ENCODE measurements around the gene CPLX1. TPM values are rescaled to one million over a fixed set of nuclear protein-coding genes. Genes with fewer than 3 reads are reported as not detected.

Gene CPLX1
- total RNA-seq, 1 donor = not detected

DNA sequence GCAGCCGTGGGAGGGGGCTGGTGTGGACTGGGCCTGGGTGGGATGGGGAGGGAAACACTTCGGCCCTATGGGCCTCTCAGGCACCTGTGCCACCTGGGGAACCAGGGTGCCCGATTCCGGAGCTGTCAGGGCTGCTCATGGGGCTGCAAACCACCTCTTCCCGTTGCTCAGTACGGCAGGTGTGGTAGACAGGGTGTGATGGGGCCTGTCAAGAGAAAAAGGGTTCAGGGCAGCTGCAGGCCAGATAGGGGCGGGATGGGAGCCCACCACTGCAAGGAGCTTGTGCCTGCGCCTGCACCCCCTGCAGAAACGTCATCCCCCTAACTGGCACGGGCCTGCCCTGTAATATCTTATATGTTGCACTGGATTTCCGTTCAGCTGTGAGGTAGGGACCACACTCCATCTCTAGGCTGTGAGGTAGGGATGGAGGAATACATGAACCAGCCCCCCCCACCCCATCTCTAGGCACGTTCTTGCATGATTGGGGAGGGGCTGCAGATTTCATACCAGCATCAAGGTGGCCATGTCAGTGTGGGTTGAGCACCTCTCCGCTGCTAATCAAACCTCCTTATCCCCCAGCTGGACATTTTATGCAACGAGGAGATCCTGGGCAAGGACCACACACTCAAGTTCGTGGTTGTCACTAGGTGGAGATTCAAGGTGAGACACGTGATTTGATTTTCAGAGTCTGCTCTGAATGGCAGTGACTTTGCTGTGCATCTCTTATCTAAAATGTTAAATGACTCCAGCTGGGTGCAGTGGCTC, 61.3 kb downstream of the CPLX1 start:
- Histone ChIP-seq H3K4me1 (ENCODE audit: insufficient read depth, low read length) (peaks cover 13% of the 10 kb centered on the region), H2AFZ (ENCODE audit: low read length) (no peak overlapping the region), H3K27ac (ENCODE audit: low read depth, low read length) (no peak overlapping the region), H3K79me2 (ENCODE audit: insufficient read depth, low read length) (peaks cover 35% of the 10 kb centered on the region), H4K20me1 (ENCODE audit: insufficient read depth, low read length) (peaks cover 74% of the 10 kb centered on the region), H3K27me3 (ENCODE audit: insufficient read depth, low read length) (no peaks in the 10 kb centered on the region), H3K9me3 (ENCODE audit: low read depth, low read length) (no peaks in the 10 kb centered on the region), H3K4me3 (ENCODE audit: insufficient read depth, low read length) (no peak overlapping the region), H3K4me2 (ENCODE audit: insufficient read depth, low read length) (no peak overlapping the region), H3K36me3 (ENCODE audit: insufficient read depth, low read length) (peaks cover 67% of the 10 kb centered on the region)
- TF ChIP-seq, protein P1, sequence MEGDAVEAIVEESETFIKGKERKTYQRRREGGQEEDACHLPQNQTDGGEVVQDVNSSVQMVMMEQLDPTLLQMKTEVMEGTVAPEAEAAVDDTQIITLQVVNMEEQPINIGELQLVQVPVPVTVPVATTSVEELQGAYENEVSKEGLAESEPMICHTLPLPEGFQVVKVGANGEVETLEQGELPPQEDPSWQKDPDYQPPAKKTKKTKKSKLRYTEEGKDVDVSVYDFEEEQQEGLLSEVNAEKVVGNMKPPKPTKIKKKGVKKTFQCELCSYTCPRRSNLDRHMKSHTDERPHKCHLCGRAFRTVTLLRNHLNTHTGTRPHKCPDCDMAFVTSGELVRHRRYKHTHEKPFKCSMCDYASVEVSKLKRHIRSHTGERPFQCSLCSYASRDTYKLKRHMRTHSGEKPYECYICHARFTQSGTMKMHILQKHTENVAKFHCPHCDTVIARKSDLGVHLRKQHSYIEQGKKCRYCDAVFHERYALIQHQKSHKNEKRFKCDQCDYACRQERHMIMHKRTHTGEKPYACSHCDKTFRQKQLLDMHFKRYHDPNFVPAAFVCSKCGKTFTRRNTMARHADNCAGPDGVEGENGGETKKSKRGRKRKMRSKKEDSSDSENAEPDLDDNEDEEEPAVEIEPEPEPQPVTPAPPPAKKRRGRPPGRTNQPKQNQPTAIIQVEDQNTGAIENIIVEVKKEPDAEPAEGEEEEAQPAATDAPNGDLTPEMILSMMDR (IDR thresholded peaks at IDR 0.05; ENCODE audit: extremely low read depth, low read depth, low read length) = no peak
- peak; percentile 62 for DNase-seq (ENCODE audit: insufficient read length, low spot score, missing footprints)

DNA sequence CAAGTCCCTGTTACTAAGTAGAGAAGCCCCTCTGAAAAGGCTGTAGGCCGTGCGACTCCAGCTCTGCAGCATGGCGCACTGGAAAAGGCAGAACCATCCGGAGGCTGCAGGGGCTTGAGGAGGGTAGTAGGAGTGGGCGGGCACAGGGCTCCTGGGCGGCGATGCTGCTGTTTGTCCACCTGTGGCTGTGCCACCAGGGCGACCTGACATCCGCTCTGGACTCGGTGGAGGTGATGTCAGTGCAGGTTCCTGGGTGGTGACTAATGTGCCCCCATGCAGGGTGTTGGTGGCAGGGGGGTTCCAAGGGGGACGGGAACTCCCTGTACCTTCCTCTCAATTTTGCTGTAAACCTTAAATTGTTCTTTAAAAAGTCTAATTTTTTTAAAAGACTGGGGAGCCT, 62.0 kb downstream of the CPLX1 start:
- Histone ChIP-seq H3K4me3 (ENCODE audit: insufficient read depth, low read length) (no peak overlapping the region), H3K4me1 (ENCODE audit: insufficient read depth, low read length) (peaks cover 13% of the 10 kb centered on the region), H3K36me3 (ENCODE audit: insufficient read depth, low read length) (peaks cover 60% of the 10 kb centered on the region), H3K27ac (ENCODE audit: low read depth, low read length) (no peak overlapping the region), H3K79me2 (ENCODE audit: insufficient read depth, low read length) (peaks cover 28% of the 10 kb centered on the region), H2AFZ (ENCODE audit: low read length) (no peak overlapping the region), H3K27me3 (ENCODE audit: insufficient read depth, low read length) (no peaks in the 10 kb centered on the region), H4K20me1 (ENCODE audit: insufficient read depth, low read length) (peaks cover 68% of the 10 kb centered on the region), H3K9me3 (ENCODE audit: low read depth, low read length) (no peaks in the 10 kb centered on the region), H3K4me2 (ENCODE audit: insufficient read depth, low read length) (no peak overlapping the region)
- peak; percentile 43 for DNase-seq (ENCODE audit: insufficient read length, low spot score, missing footprints)
- TF ChIP-seq, protein P1 (IDR thresholded peaks at IDR 0.05; ENCODE audit: extremely low read depth, low read depth, low read length) = no peak

DNA sequence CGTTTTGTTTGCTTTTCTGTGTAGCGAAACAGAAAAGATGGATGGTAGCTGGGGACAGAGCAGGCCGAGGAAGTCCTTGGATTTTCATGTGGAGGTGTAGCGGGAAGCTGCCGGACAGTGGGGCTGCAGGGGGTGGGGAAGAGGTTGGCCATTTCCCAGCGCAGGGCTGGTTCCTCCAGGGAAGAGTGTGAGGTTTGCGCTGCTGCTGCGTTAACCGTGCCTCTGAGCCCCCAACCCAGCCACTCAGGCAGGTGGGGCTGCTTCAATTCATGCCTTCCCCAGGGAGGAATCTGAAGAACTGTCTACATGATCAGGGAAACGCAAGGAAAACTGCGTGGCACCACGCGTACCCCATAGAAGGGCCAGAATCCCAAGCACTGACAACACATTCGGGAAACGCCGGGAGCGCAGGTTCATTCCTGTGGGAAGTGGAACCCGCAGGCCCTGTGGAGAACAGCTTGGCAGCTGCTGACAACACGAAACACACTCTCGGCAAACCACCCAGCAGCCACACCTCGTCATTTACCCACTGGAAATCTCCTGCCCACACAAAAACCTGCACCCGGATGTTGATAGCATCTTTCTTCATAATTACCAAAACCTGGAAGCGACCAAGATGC, 62.6 kb downstream of the CPLX1 start:
- H3K4me1 ChIP-seq (ENCODE audit: insufficient read depth, low read length) = peaks cover 13% of the 10 kb centered on the region
- no peak overlapping the region for H3K4me3 ChIP-seq (ENCODE audit: insufficient read depth, low read length)
- H3K36me3 ChIP-seq (ENCODE audit: insufficient read depth, low read length) = peaks cover 55% of the 10 kb centered on the region
- peaks cover 23% of the 10 kb centered on the region for H3K79me2 ChIP-seq (ENCODE audit: insufficient read depth, low read length)
- H2AFZ ChIP-seq (ENCODE audit: low read length) = no peak overlapping the region
- no peak overlapping the region for H3K4me2 ChIP-seq (ENCODE audit: insufficient read depth, low read length)
- H3K9me3 ChIP-seq (ENCODE audit: low read depth, low read length) = no peaks in the 10 kb centered on the region
- TF ChIP-seq, protein P1 (IDR thresholded peaks at IDR 0.05; ENCODE audit: extremely low read depth, low read depth, low read length) = no peak
- H3K27ac ChIP-seq (ENCODE audit: low read depth, low read length) = no peak overlapping the region
- H4K20me1 ChIP-seq (ENCODE audit: insufficient read depth, low read length) = peaks cover 63% of the 10 kb centered on the region
- no peaks in the 10 kb centered on the region for H3K27me3 ChIP-seq (ENCODE audit: insufficient read depth, low read length)
- DNase-seq (ENCODE audit: insufficient read length, low spot score, missing footprints) = peak; percentile 27

All from osteoblast (primary cell).